ENCODE measurements around the gene MECP2. TPM values are rescaled to one million over a fixed set of nuclear protein-coding genes. Genes with fewer than 3 reads are reported as not detected.

MECP2 gene
- polyA plus RNA-seq, 1 donor (not counting 4 experiments of a cell fraction or from before 2014, with no cell fraction given), result 9.9 TPM

DNA sequence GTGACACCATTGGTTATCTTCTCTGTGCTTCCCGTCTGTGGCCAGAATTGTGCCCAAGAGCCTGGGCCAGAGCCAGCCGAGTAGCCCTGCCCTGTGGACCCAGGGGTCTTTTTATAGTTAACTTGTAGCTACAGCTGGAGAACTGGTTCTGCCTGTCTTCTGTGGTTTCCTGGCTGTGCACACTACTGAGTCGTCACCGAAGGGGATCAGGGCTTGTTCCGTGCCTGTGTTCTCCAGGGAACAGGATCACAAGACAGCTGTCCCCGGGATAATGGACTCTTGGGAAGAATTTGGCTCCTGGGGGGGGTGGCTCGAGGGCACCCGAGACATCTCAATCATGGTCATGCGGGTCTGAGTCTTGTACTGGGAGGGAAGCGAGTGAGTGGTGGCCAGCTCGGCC lies 24.4 kb upstream of the MECP2 start:
- H3K4me3 ChIP-seq (ENCODE audit: control insufficient read depth in 2 of 3, extremely low read depth in 1 of 3, insufficient read depth in 2 of 3, low read depth in 1 of 3, low read length in 3 of 3), result no peak overlapping the region
- H3K27ac ChIP-seq (ENCODE audit: control insufficient read depth, insufficient read depth, low read length), result no peak overlapping the region
- H3K27me3 ChIP-seq (ENCODE audit: control insufficient read depth, extremely low read depth, insufficient read depth, low read length), result no peaks in the 10 kb centered on the region
- TF ChIP-seq CTCF (optimal IDR thresholded peaks at IDR 0.05 in 1 of 3, IDR thresholded peaks at IDR 0.05 in 1 of 3, conservative IDR thresholded peaks at IDR 0.05 in 1 of 3; ENCODE audit: extremely low read depth in 1 of 3, insufficient read depth in 2 of 3, low read length in 3 of 3) (no peak), EZH2 (IDR thresholded peaks at IDR 0.05; ENCODE audit: low read length) (no peak)
- no peaks in the 10 kb centered on the region for H3K9me1 ChIP-seq (ENCODE audit: control insufficient read depth, extremely low read depth, insufficient read depth, low read length)
- FAIRE-seq (no peak), DNase-seq (ENCODE audit: low read depth, low spot score) (no peak)
- H3K4me1 ChIP-seq (ENCODE audit: control insufficient read depth, extremely low read depth, insufficient read depth, low read length), result no peaks in the 10 kb centered on the region
- H2AFZ ChIP-seq (ENCODE audit: control insufficient read depth, low read length), result no peak overlapping the region
- H3K4me2 ChIP-seq (ENCODE audit: control insufficient read depth, extremely low read depth, insufficient read depth, low read depth, low read length), result no peak overlapping the region
- no peaks in the 10 kb centered on the region for H3K79me2 ChIP-seq (ENCODE audit: control insufficient read depth, insufficient read depth, low read length)
- H3K36me3 ChIP-seq (ENCODE audit: control insufficient read depth in 2 of 2, extremely low read depth in 1 of 2, insufficient read depth in 2 of 2, low read length in 2 of 2), result no peaks in the 10 kb centered on the region
- no peaks in the 10 kb centered on the region for H3K9me3 ChIP-seq (ENCODE audit: control insufficient read depth, low read depth, low read length)
- no peaks in the 10 kb centered on the region for H4K20me1 ChIP-seq (ENCODE audit: control insufficient read depth, extremely low read depth, insufficient read depth, low read length)
- dilution Hi-C loops (cut with MboI; ENCODE audit: extremely low pct_ligation_motif_present, low sequenced_read_pairs), result no loop called here
- H3K9ac ChIP-seq (ENCODE audit: control insufficient read depth, extremely low read depth, insufficient read depth, low read length), result no peak overlapping the region

- TF ChIP-seq EZH2 (IDR thresholded peaks at IDR 0.05; ENCODE audit: low read length) (no peak), CTCF (optimal IDR thresholded peaks at IDR 0.05 in 1 of 3, IDR thresholded peaks at IDR 0.05 in 1 of 3, conservative IDR thresholded peaks at IDR 0.05 in 1 of 3; ENCODE audit: extremely low read depth in 1 of 3, insufficient read depth in 2 of 3, low read length in 3 of 3) (no peak)
- Histone ChIP-seq H3K27ac (ENCODE audit: control insufficient read depth, insufficient read depth, low read length) (no peak overlapping the region), H2AFZ (ENCODE audit: control insufficient read depth, low read length) (no peak overlapping the region), H3K79me2 (ENCODE audit: control insufficient read depth, insufficient read depth, low read length) (no peaks in the 10 kb centered on the region), H3K4me1 (ENCODE audit: control insufficient read depth, extremely low read depth, insufficient read depth, low read length) (no peaks in the 10 kb centered on the region), H3K4me3 (ENCODE audit: control insufficient read depth in 2 of 3, extremely low read depth in 1 of 3, insufficient read depth in 2 of 3, low read depth in 1 of 3, low read length in 3 of 3) (no peak overlapping the region), H3K9me1 (ENCODE audit: control insufficient read depth, extremely low read depth, insufficient read depth, low read length) (no peaks in the 10 kb centered on the region), H3K9me3 (ENCODE audit: control insufficient read depth, low read depth, low read length) (no peaks in the 10 kb centered on the region), H3K4me2 (ENCODE audit: control insufficient read depth, extremely low read depth, insufficient read depth, low read depth, low read length) (no peak overlapping the region), H4K20me1 (ENCODE audit: control insufficient read depth, extremely low read depth, insufficient read depth, low read length) (no peaks in the 10 kb centered on the region), H3K9ac (ENCODE audit: control insufficient read depth, extremely low read depth, insufficient read depth, low read length) (no peak overlapping the region), H3K36me3 (ENCODE audit: control insufficient read depth in 2 of 2, extremely low read depth in 1 of 2, insufficient read depth in 2 of 2, low read length in 2 of 2) (no peaks in the 10 kb centered on the region), H3K27me3 (ENCODE audit: control insufficient read depth, extremely low read depth, insufficient read depth, low read length) (no peaks in the 10 kb centered on the region)
- FAIRE-seq (no peak), DNase-seq (ENCODE audit: low read depth, low spot score) (no peak)
- dilution Hi-C loops (cut with MboI; ENCODE audit: extremely low pct_ligation_motif_present, low sequenced_read_pairs), result no loop called here
Observed at GRCh38 chrX:154121207-154121606, 23.7 kb upstream of the MECP2 start.

All from keratinocyte (primary cell).